NCI-H2196 treated with DMSO at 0.1 percent for 48 hours (cell line): ENCODE measurements around the gene ODF4.
"Not testable (repeated sequence)": the region's sequence is repeated elsewhere in the genome, so short reads cannot be mapped to it uniquely, and the experiment has no call there.

Source experiments
- DNase-seq: peaks from one replicate; lab custom pipeline; 2025; ENCODE audit not compliant: unreplicated experiment; lab: John Stamatoyannopoulos, UW

The ODF4 gene

GRCh38 chr17:8324923-8325322 is 14.7 kb upstream of the ODF4 start:
- no peak for DNase-seq

GRCh38 chr17:8326511-8327302 is 12.9 kb upstream of the ODF4 start:
- no peak for DNase-seq

- no peak for DNase-seq
Observed at GRCh38 chr17:8327303-8327649, 12.4 kb upstream of the ODF4 start.

- DNase-seq = no peak
Observed at GRCh38 chr17:8332128-8332527, 7.5 kb upstream of the ODF4 start.

- no peak for DNase-seq
Observed at GRCh38 chr17:8332688-8333087, 7.0 kb upstream of the ODF4 start.

GRCh38 chr17:8333281-8333680 is 6.4 kb upstream of the ODF4 start:
- DNase-seq = no peak

GRCh38 chr17:8337802-8338752 is 1.6 kb upstream of the ODF4 start:
- DNase-seq = no peak

GRCh38 chr17:8338753-8339140 is 893 bp upstream of the ODF4 start:
- DNase-seq = no peak

GRCh38 chr17:8341456-8341855 is 1.8 kb downstream of the ODF4 start:
- DNase-seq = no peak

- no peak for DNase-seq
Observed at GRCh38 chr17:8345052-8345690, 5.5 kb downstream of the ODF4 start.

- no peak for DNase-seq
Observed at GRCh38 chr17:8345951-8346665, 6.5 kb downstream of the ODF4 start.

- not testable (repeated sequence) for DNase-seq
Observed at GRCh38 chr17:8347001-8347400, 7.4 kb downstream of the ODF4 start.

GRCh38 chr17:8350339-8350738 is 10.7 kb downstream of the ODF4 start:
- DNase-seq = no peak

GRCh38 chr17:8353736-8354135 is 14.1 kb downstream of the ODF4 start:
- no peak for DNase-seq

GRCh38 chr17:8354236-8354635 is 14.6 kb downstream of the ODF4 start:
- no peak for DNase-seq

GRCh38 chr17:8357910-8358309 is 18.3 kb downstream of the ODF4 start:
- DNase-seq = no peak

- no peak for DNase-seq
Observed at GRCh38 chr17:8359769-8360168, 20.1 kb downstream of the ODF4 start.

- DNase-seq = no peak
Observed at GRCh38 chr17:8360260-8360659, 20.6 kb downstream of the ODF4 start.

GRCh38 chr17:8360751-8361150 is 21.1 kb downstream of the ODF4 start:
- DNase-seq = no peak

- no peak for DNase-seq
Observed at GRCh38 chr17:8362651-8363332, 23.2 kb downstream of the ODF4 start.

- DNase-seq = no peak
Observed at GRCh38 chr17:8365143-8365542, 25.5 kb downstream of the ODF4 start.
